Prostate gland (tissue), 2 donors: Measurements from ENCODE around the gene SLC26A5. TPM values are rescaled to one million over a fixed set of nuclear protein-coding genes. Genes with fewer than 3 reads are reported as not detected.
"Not testable (repeated sequence)": the region's sequence is repeated elsewhere in the genome, so short reads cannot be mapped to it uniquely, and the experiment has no call there.

Source experiments
- DNase-seq: peaks from one replicate; pipeline ENCODE4 v3.0.0-alpha.2; 2019; ENCODE audit warnings: low spot score
- H3K27ac ChIP-seq, 2 donors: fragments of 200-600 bp; sonication (generic); 2 replicates each; pipeline ENCODE4 v1.5.1; 2017 to 2019
- H3K27me3 ChIP-seq: fragments of 200-600 bp; sonication (generic); replicated peaks from 2 replicates; pipeline ENCODE4 v1.5.1; 2019; ENCODE audit not compliant: insufficient read depth
- H3K36me3 ChIP-seq, 2 donors: fragments of 200-600 bp; sonication (generic); 1 replicate in 1 of 2; 2 replicates in 1 of 2; pipeline versions ENCODE4 v1.5.1 to v1.8.1; 2017 to 2019
- H3K4me1 ChIP-seq: fragments of 200-600 bp; sonication (generic); replicated peaks from 2 replicates; pipeline ENCODE4 v1.5.1; 2019
- H3K4me3 ChIP-seq, 2 donors: fragments of 200-600 bp; sonication (generic); 2 replicates each; pipeline ENCODE4 v1.5.1; 2017 to 2019
- H3K9me3 ChIP-seq: fragments of 200-600 bp; sonication (generic); 2 replicates; pipeline ENCODE4 v1.5.1; 2017
- CTCF ChIP-seq, 4 experiments: fragments of 200-600 bp in 2 of 4; fragments of 450-650 bp in 2 of 4; sonication (generic) in 2 of 4; IDR thresholded peaks; 1 replicate in 3 of 4; 2 replicates in 1 of 4; pipeline ENCODE4 v1.5.1; 2016 to 2019; ENCODE audit warnings: antibody characterized with exemption in 4 of 4, mild to moderate bottlenecking in 2 of 4, moderate library complexity in 2 of 4
- POLR2A ChIP-seq: fragments of 450-650 bp; IDR thresholded peaks from one replicate; pipeline ENCODE4 v1.6.1; 2016; ENCODE audit warnings: antibody characterized with exemption, mild to moderate bottlenecking
- POLR2AphosphoS5 ChIP-seq: sonication (generic); formaldehyde crosslinking; IDR thresholded peaks from one replicate; pipeline ENCODE4 v1.6.1; 2017; ENCODE audit warnings: antibody characterized with exemption
- WGBS: methylation state at CpG from one replicate; pipeline ENCODE4 v1.1.5; 2018; 5-methylcytosine and 5-hydroxymethylcytosine counted together
- intact Hi-C: fragments of 100-400 bp; cut with DNase I; formaldehyde crosslinking; loops from one replicate; pipeline ENCODE4 v1.14.2; 2022
- total RNA-seq, 2 donors: library from RNA; depleted of rRNA; stranded (reverse); fragments of >200 nt; gene quantifications; one replicate each; pipeline ENCODE4 v1.1.0, GENCODE V29; 2016

The SLC26A5 gene
- total RNA-seq, 2 donors from 2014 or later, result 1.5 to 3.9 TPM

- DNase-seq, result no peak
- H3K4me3 ChIP-seq, result no peak overlapping the region
- no peak for TF ChIP-seq POLR2A
- H3K27me3 ChIP-seq, result no peaks in the 10 kb centered on the region
- WGBS, result 82% methylated on average over 3 of the region's 3 CpGs
- no peaks in the 10 kb centered on the region for H3K36me3 ChIP-seq
- no peaks in the 10 kb centered on the region for H3K4me1 ChIP-seq
- no peaks in the 10 kb centered on the region for H3K9me3 ChIP-seq
- H3K27ac ChIP-seq, result no peak overlapping the region
- intact Hi-C loops, result no loop called here
Observed at GRCh38 chr7:103423467-103424179, 22.4 kb downstream of the SLC26A5 start.

GRCh38 chr7:103420857-103421384, 25.1 kb downstream of the SLC26A5 start:
- Histone ChIP-seq H3K9me3 (no peaks in the 10 kb centered on the region), H3K4me1 (no peaks in the 10 kb centered on the region), H3K36me3 (no peaks in the 10 kb centered on the region), H3K4me3 (no peak overlapping the region), H3K27ac (no peak overlapping the region), H3K27me3 (no peaks in the 10 kb centered on the region)
- intact Hi-C loops, result no loop called here
- no peak for TF ChIP-seq POLR2AphosphoS5
- 78% methylated on average over 5 of the region's 5 CpGs for WGBS
- DNase-seq, result no peak

GRCh38 chr7:103418241-103418640, 27.8 kb downstream of the SLC26A5 start:
- Histone ChIP-seq H3K9me3 (no peaks in the 10 kb centered on the region), H3K4me1 (no peaks in the 10 kb centered on the region), H3K4me3 (no peak overlapping the region), H3K27ac (no peak overlapping the region), H3K27me3 (no peaks in the 10 kb centered on the region), H3K36me3 (no peaks in the 10 kb centered on the region)
- WGBS, result 90% methylated on average over 3 of the region's 3 CpGs
- TF ChIP-seq POLR2A, result no peak
- no peak for TF ChIP-seq CTCF (IDR thresholded peaks at IDR 0.05)
- no peak for TF ChIP-seq POLR2AphosphoS5
- DNase-seq, result no peak
- intact Hi-C loops, result no loop called here

- intact Hi-C loops, result no loop called here
- no peak for DNase-seq
- WGBS, result 78% methylated on average over 5 of the region's 5 CpGs
- Histone ChIP-seq H3K9me3 (no peaks in the 10 kb centered on the region), H3K4me1 (no peaks in the 10 kb centered on the region), H3K36me3 (no peaks in the 10 kb centered on the region), H3K27me3 (no peaks in the 10 kb centered on the region), H3K4me3 (no peak overlapping the region), H3K27ac (no peak overlapping the region)
- TF ChIP-seq CTCF (IDR thresholded peaks at IDR 0.05) (no peak), POLR2AphosphoS5 (no peak), POLR2A (no peak)
Observed at GRCh38 chr7:103413407-103413806, 32.6 kb downstream of the SLC26A5 start.

- Histone ChIP-seq H3K27ac (no peak overlapping the region), H3K4me3 (no peak overlapping the region), H3K4me1 (no peaks in the 10 kb centered on the region), H3K27me3 (no peaks in the 10 kb centered on the region), H3K9me3 (no peaks in the 10 kb centered on the region), H3K36me3 (no peaks in the 10 kb centered on the region)
- TF ChIP-seq POLR2AphosphoS5 (no peak), CTCF (IDR thresholded peaks at IDR 0.05) (no peak), POLR2A (no peak)
- intact Hi-C loops, result no loop called here
- DNase-seq, result no peak
- WGBS, result 92% methylated on average over 1 of the region's 1 CpG
Observed at GRCh38 chr7:103412151-103412550, 33.9 kb downstream of the SLC26A5 start.

GRCh38 chr7:103405789-103406613, 40.0 kb downstream of the SLC26A5 start:
- intact Hi-C loops, H3K36me3 ChIP-seq, H3K27me3 ChIP-seq, H3K27ac ChIP-seq, H3K4me1 ChIP-seq, H3K9me3 ChIP-seq, DNase-seq, H3K4me3 ChIP-seq: not testable (repeated sequence)
- WGBS, result 65% methylated on average over 7 of the region's 7 CpGs

GRCh38 chr7:103399687-103400086, 46.3 kb downstream of the SLC26A5 start:
- H3K4me3 ChIP-seq, H3K27me3 ChIP-seq, H3K36me3 ChIP-seq, H3K27ac ChIP-seq, H3K9me3 ChIP-seq, H3K4me1 ChIP-seq, DNase-seq, intact Hi-C loops: not testable (repeated sequence)
